Measurements from ENCODE around the gene MED7. TPM values are rescaled to one million over a fixed set of nuclear protein-coding genes. Genes with fewer than 3 reads are reported as not detected.

MED7 gene
- total RNA-seq, 1 experiment from 2014 or later = 11.2 TPM

DNA sequence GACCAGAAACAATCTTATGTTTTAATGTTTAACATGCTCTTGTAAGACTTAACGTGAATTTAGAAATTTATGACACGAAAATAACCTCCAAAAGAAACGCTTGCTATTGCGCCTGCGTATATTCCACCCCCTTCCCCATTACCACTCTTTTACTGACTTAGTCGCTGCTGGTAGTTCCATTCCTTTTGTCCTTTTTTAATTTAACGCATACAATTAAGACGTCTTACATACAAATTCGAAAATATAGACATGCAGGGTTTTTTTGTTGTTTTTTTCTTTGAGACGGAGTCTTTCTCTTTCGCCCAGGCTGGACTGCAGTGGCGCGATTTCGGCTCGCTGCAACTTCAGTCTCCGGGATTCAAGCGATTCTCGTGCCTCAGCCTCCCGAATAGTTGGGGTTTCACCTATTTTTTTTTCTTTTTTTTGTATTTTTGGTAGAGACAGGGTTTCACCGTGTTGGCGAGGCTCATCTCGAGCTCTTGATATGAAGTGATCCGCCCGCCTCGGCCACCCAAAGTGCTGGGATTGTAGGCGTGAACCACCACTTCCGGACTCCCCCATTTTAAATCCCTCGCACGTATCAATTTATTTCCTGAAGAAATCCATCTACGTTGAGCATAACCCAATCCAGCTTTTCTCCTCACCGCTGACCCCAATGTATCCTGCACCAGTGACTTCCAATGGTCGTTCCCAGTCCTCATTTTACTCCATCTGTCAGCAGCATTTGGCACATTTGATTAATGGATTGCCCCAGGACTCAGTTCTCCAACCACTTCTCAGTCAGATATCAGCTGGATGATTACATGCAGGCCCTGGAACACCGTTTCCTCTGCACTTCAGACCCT is 684 bp upstream of the MED7 start (continued):
- TF ChIP-seq, protein P1, sequence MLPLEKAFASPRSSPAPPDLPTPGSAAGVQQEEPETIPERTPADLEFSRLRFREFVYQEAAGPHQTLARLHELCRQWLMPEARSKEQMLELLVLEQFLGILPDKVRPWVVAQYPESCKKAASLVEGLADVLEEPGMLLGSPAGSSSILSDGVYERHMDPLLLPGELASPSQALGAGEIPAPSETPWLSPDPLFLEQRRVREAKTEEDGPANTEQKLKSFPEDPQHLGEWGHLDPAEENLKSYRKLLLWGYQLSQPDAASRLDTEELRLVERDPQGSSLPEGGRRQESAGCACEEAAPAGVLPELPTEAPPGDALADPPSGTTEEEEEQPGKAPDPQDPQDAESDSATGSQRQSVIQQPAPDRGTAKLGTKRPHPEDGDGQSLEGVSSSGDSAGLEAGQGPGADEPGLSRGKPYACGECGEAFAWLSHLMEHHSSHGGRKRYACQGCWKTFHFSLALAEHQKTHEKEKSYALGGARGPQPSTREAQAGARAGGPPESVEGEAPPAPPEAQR (CRISPR knock-in tag; IDR thresholded peaks at IDR 0.05) = no peak

DNA sequence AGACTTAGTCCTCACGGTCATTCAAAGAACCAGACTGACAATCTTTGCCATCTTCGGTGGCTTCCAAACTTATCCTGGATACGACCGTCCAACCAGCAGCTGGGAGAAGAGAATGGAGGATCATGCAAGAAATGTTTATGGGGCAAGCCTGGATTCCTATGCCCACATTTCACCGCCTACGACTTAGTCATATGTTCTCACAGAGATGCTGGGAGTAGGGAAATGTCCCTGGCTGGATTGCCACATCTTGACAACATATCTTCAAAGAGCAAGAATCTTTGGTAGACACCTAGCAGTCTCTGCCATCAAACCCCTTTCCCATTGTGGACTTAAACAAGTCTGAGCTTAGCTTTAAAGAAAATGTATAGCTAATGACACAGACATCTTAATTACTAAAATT is 5.0 kb downstream of the MED7 start:
- Mint-ChIP-seq H3K27me3 (ENCODE audit: low read depth) (no peaks in the 10 kb centered on the region), H3K4me1 (peaks cover 14% of the 10 kb centered on the region), H3K9me3 (no peaks in the 10 kb centered on the region), H3K36me3 (peaks cover 32% of the 10 kb centered on the region), H3K4me3 (no peak overlapping the region), H3K27ac (no peak overlapping the region)
- TF ChIP-seq, protein P2, sequence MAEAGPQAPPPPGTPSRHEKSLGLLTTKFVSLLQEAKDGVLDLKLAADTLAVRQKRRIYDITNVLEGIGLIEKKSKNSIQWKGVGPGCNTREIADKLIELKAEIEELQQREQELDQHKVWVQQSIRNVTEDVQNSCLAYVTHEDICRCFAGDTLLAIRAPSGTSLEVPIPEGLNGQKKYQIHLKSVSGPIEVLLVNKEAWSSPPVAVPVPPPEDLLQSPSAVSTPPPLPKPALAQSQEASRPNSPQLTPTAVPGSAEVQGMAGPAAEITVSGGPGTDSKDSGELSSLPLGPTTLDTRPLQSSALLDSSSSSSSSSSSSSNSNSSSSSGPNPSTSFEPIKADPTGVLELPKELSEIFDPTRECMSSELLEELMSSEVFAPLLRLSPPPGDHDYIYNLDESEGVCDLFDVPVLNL (CRISPR knock-in tag; IDR thresholded peaks at IDR 0.05; ENCODE audit: borderline replicate concordance, low read depth) = no peak
- TF ChIP-seq MXD4 (CRISPR knock-in tag; IDR thresholded peaks at IDR 0.05; ENCODE audit: borderline replicate concordance) = no peak
- TF ChIP-seq, protein P3, sequence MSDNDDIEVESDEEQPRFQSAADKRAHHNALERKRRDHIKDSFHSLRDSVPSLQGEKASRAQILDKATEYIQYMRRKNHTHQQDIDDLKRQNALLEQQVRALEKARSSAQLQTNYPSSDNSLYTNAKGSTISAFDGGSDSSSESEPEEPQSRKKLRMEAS (CRISPR knock-in tag; IDR thresholded peaks at IDR 0.05) = no peak
- no peak for TF ChIP-seq JAZF1 (CRISPR knock-in tag; IDR thresholded peaks at IDR 0.05)
- TF ChIP-seq NR1H2 (CRISPR knock-in tag; IDR thresholded peaks at IDR 0.05) = no peak
- TF ChIP-seq ZNF138 (CRISPR knock-in tag; conservative IDR thresholded peaks at IDR 0.05) = no peak
- no peak for TF ChIP-seq ZBTB21 (CRISPR knock-in tag; IDR thresholded peaks at IDR 0.05; ENCODE audit: borderline replicate concordance)
- no peak for TF ChIP-seq CREM (CRISPR knock-in tag; IDR thresholded peaks at IDR 0.05)
- TF ChIP-seq, protein P4, sequence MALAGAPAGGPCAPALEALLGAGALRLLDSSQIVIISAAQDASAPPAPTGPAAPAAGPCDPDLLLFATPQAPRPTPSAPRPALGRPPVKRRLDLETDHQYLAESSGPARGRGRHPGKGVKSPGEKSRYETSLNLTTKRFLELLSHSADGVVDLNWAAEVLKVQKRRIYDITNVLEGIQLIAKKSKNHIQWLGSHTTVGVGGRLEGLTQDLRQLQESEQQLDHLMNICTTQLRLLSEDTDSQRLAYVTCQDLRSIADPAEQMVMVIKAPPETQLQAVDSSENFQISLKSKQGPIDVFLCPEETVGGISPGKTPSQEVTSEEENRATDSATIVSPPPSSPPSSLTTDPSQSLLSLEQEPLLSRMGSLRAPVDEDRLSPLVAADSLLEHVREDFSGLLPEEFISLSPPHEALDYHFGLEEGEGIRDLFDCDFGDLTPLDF (CRISPR knock-in tag; IDR thresholded peaks at IDR 0.05) = no peak
- no peak for TF ChIP-seq TEAD4 (CRISPR knock-in tag; IDR thresholded peaks at IDR 0.05)
- no peak for TF ChIP-seq OVOL2 (CRISPR knock-in tag; IDR thresholded peaks at IDR 0.05; ENCODE audit: borderline replicate concordance)
- TF ChIP-seq ETV6 (CRISPR knock-in tag; IDR thresholded peaks at IDR 0.05) = no peak
- TF ChIP-seq, protein P5, sequence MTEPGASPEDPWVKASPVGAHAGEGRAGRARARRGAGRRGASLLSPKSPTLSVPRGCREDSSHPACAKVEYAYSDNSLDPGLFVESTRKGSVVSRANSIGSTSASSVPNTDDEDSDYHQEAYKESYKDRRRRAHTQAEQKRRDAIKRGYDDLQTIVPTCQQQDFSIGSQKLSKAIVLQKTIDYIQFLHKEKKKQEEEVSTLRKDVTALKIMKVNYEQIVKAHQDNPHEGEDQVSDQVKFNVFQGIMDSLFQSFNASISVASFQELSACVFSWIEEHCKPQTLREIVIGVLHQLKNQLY (CRISPR knock-in tag; IDR thresholded peaks at IDR 0.05) = no peak
- no peak for TF ChIP-seq ZNF423 (CRISPR knock-in tag; IDR thresholded peaks at IDR 0.05)
- TF ChIP-seq, protein P6, sequence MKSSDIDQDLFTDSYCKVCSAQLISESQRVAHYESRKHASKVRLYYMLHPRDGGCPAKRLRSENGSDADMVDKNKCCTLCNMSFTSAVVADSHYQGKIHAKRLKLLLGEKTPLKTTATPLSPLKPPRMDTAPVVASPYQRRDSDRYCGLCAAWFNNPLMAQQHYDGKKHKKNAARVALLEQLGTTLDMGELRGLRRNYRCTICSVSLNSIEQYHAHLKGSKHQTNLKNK (CRISPR knock-in tag; IDR thresholded peaks at IDR 0.05) = no peak
- no peak for TF ChIP-seq ESRRA (CRISPR knock-in tag; IDR thresholded peaks at IDR 0.05; ENCODE audit: borderline replicate concordance)
- TF ChIP-seq, protein P1 (CRISPR knock-in tag; IDR thresholded peaks at IDR 0.05) = no peak
- no peak for TF ChIP-seq TCF7 (CRISPR knock-in tag; IDR thresholded peaks at IDR 0.05; ENCODE audit: low read depth)
- ATAC-seq (no peak), DNase-seq (ENCODE audit: low spot score) (no peak)
- ChIA-PET CTCF (no interaction called here), POLR2A (no interaction called here)

Measured in WTC11 (cell line).